Activated CD8-positive, alpha-beta memory T cell treated with anti-CD3 and anti-CD28 coated beads, Interleukin-2, amount 50 U/mL, for 24 hours (primary cell): ENCODE measurements around the gene LPCAT1.

Source experiments
- DNase-seq: peaks from one replicate; pipeline ENCODE4 v3.0.0-alpha.2; 2020; ENCODE audit errors: extremely low read depth

Gene LPCAT1

GRCh38 chr5:1497795-1498622 lies 25.8 kb downstream of the LPCAT1 start:
- no peak for DNase-seq

GRCh38 chr5:1497242-1497777 lies 26.4 kb downstream of the LPCAT1 start:
- no peak for DNase-seq

GRCh38 chr5:1495525-1495897 lies 28.2 kb downstream of the LPCAT1 start:
- DNase-seq = no peak

GRCh38 chr5:1494780-1495524 lies 28.8 kb downstream of the LPCAT1 start:
- DNase-seq = no peak

GRCh38 chr5:1493941-1494340 lies 29.8 kb downstream of the LPCAT1 start:
- no peak for DNase-seq

GRCh38 chr5:1493413-1493812 lies 30.3 kb downstream of the LPCAT1 start:
- no peak for DNase-seq

- DNase-seq = no peak
These were observed 31.0 kb downstream of the LPCAT1 start for GRCh38 chr5:1492757-1493156.

- no peak for DNase-seq
These were observed 33.4 kb downstream of the LPCAT1 start for GRCh38 chr5:1490376-1490775.

- DNase-seq = no peak
These were observed 34.0 kb downstream of the LPCAT1 start for GRCh38 chr5:1489754-1490153.

- DNase-seq = no peak
These were observed 34.7 kb downstream of the LPCAT1 start for GRCh38 chr5:1488882-1489680.

- no peak for DNase-seq
These were observed 36.5 kb downstream of the LPCAT1 start for GRCh38 chr5:1487079-1487764.

GRCh38 chr5:1486271-1486670 lies 37.5 kb downstream of the LPCAT1 start:
- no peak for DNase-seq

- no peak for DNase-seq
These were observed 38.1 kb downstream of the LPCAT1 start for GRCh38 chr5:1485579-1486118.

GRCh38 chr5:1484730-1485578 lies 38.8 kb downstream of the LPCAT1 start:
- DNase-seq = no peak

GRCh38 chr5:1483856-1484729 lies 39.7 kb downstream of the LPCAT1 start:
- DNase-seq = no peak

- DNase-seq = no peak
These were observed 40.7 kb downstream of the LPCAT1 start for GRCh38 chr5:1483064-1483463.

- DNase-seq = no peak
These were observed 41.8 kb downstream of the LPCAT1 start for GRCh38 chr5:1481959-1482331.

- DNase-seq = no peak
These were observed 42.3 kb downstream of the LPCAT1 start for GRCh38 chr5:1481266-1481958.

GRCh38 chr5:1480806-1481205 lies 43.0 kb downstream of the LPCAT1 start:
- no peak for DNase-seq
